ENCODE measurements around the gene METRN. TPM values are rescaled to one million over a fixed set of nuclear protein-coding genes. Genes with fewer than 3 reads are reported as not detected.

Gene METRN
- total and polyA plus RNA-seq, 5 donors from 2014 or later: 4.6 to 24.1 (median 16.6) TPM

DNA sequence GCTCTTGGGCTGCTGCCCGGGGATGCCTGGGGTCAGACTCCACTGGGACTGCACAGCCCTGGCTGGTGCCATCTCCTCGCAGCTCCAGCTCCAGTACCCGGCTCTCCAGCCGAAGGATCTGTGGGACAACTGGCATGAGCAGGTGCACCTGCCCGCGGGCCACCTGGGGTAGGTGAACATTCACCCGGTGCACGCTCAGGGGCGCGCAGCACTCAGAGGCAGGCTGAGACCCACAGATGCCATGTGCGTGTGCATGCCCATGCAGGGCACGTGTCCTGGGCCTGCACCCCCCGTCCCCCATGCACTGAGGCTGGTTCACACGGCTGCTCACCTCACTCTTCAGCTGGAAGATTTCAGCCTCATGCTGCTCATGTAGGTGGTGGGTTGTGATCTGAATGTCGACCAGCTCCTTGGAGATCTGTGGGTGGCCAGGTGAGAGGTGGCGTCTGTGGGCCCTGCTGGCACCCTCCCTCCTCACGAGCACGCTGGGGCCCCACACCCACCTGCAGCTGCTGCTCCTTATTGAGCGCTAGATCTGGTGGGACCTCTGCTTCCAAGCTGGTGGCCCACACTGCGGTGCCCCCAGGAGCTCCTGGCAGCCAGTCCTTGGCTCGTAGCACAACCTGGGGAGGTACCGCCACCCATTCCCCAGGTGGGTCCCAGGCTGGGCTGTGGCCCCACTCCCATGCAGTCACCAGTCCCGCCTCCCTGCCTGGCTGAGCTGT, 10.7 kb downstream of the METRN start:
- no peaks in the 10 kb centered on the region for H3K9me3 ChIP-seq (ENCODE audit: control insufficient read depth in 2 of 2, low read length in 2 of 2)
- no peaks in the 10 kb centered on the region for H3K27me3 ChIP-seq (ENCODE audit: control insufficient read depth, insufficient read depth, low read length)
- no peaks in the 10 kb centered on the region for H3K9me3 Mint-ChIP-seq
- H3K27ac ChIP-seq (ENCODE audit: insufficient read depth, low read length, poor library complexity, severe bottlenecking): no peak overlapping the region
- H3K36me3 ChIP-seq (ENCODE audit: control insufficient read depth, insufficient read depth, low read length): no peaks in the 10 kb centered on the region
- DNase-seq: no peak
- no peaks in the 10 kb centered on the region for H3K36me3 Mint-ChIP-seq
- H3K27ac Mint-ChIP-seq: no peak overlapping the region
- no peak overlapping the region for H3K4me3 ChIP-seq (ENCODE audit: low read depth, low read length)
- ATAC-seq (ENCODE audit: low read depth in 2 of 2): no peak
- no peaks in the 10 kb centered on the region for H3K27me3 Mint-ChIP-seq
- H3K4me1 Mint-ChIP-seq: peaks cover 0 to 23% (median 0%) of the 10 kb centered on the region in 4 donors
- H3K4me1 ChIP-seq (ENCODE audit: control insufficient read depth, insufficient read depth, low read length, poor library complexity, severe bottlenecking): peaks cover 43% of the 10 kb centered on the region
- H3K4me3 Mint-ChIP-seq: peak overlapping the region; percentile 46 to 76 (median 66)

DNA sequence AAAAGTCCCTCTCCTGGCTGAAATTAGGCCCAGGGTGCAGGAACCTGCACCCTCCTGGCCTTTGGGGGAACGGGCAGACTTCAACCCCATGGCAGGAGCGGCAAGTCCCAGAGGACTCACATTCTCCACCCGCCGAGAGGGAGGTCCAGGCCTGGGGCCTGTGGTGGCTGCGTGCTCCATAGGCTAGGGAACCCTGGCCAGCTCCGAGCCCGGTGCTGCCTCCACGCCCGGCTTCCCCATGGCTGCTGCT, 11.2 kb downstream of the METRN start:
- H3K36me3 Mint-ChIP-seq: no peaks in the 10 kb centered on the region
- H3K4me3 Mint-ChIP-seq: peak overlapping the region in 2 of 4 donors; percentile 76
- peaks cover 0 to 23% (median 0%) of the 10 kb centered on the region in 4 donors for H3K4me1 Mint-ChIP-seq
- Histone ChIP-seq H3K36me3 (ENCODE audit: control insufficient read depth, insufficient read depth, low read length) (no peaks in the 10 kb centered on the region), H3K9me3 (ENCODE audit: control insufficient read depth in 2 of 2, low read length in 2 of 2) (no peaks in the 10 kb centered on the region), H3K27me3 (ENCODE audit: control insufficient read depth, insufficient read depth, low read length) (no peaks in the 10 kb centered on the region), H3K4me1 (ENCODE audit: control insufficient read depth, insufficient read depth, low read length, poor library complexity, severe bottlenecking) (peaks cover 40% of the 10 kb centered on the region), H3K27ac (ENCODE audit: insufficient read depth, low read length, poor library complexity, severe bottlenecking) (peak overlapping the region; percentile 51), H3K4me3 (ENCODE audit: low read depth, low read length) (no peak overlapping the region)
- no peak for DNase-seq
- H3K9me3 Mint-ChIP-seq: no peaks in the 10 kb centered on the region
- no peaks in the 10 kb centered on the region for H3K27me3 Mint-ChIP-seq
- no peak for ATAC-seq (ENCODE audit: low read depth in 2 of 2)
- no peak overlapping the region for H3K27ac Mint-ChIP-seq

- DNase-seq: peak; percentile 55 to 62 (median 59)
- Mint-ChIP-seq H3K27me3 (no peaks in the 10 kb centered on the region), H3K27ac (peak within 1 kb of the TSS in 2 of 3 donors; percentile 66 to 73), H3K4me1 (peaks cover 0 to 23% (median 0%) of the 10 kb centered on the region in 4 donors), H3K4me3 (peak within 1 kb of the TSS; percentile 76 to 85 (median 79)), H3K9me3 (no peaks in the 10 kb centered on the region), H3K36me3 (no peaks in the 10 kb centered on the region)
- H3K27me3 ChIP-seq (ENCODE audit: control insufficient read depth, insufficient read depth, low read length): no peaks in the 10 kb centered on the region
- no peaks in the 10 kb centered on the region for H3K36me3 ChIP-seq (ENCODE audit: control insufficient read depth, insufficient read depth, low read length)
- H3K27ac ChIP-seq (ENCODE audit: insufficient read depth, low read length, poor library complexity, severe bottlenecking): peak within 1 kb of the TSS; percentile 71
- peak within 1 kb of the TSS; percentile 11 for H3K4me3 ChIP-seq (ENCODE audit: low read depth, low read length)
- peak; percentile 21 to 32 for ATAC-seq (ENCODE audit: low read depth in 2 of 2)
- H3K9me3 ChIP-seq (ENCODE audit: control insufficient read depth in 2 of 2, low read length in 2 of 2): no peaks in the 10 kb centered on the region
- H3K4me1 ChIP-seq (ENCODE audit: control insufficient read depth, insufficient read depth, low read length, poor library complexity, severe bottlenecking): peaks cover 35% of the 10 kb centered on the region
Observed at GRCh38 chr16:726438-727290, 11.7 kb downstream of the METRN start, which contains the start of the genes CCDC78 and HAGHL. TSS of gene CCDC78 (minus strand) at chr16:726443. CDS start at chr16:726367, 76 bp downstream. TSS of gene HAGHL (plus strand) at chr16:727106. CDS start at chr16:727510, 404 bp downstream.

- no peaks in the 10 kb centered on the region for H3K9me3 Mint-ChIP-seq
- Histone ChIP-seq H3K4me3 (ENCODE audit: low read depth, low read length) (peak overlapping the region; percentile 11), H3K9me3 (ENCODE audit: control insufficient read depth in 2 of 2, low read length in 2 of 2) (no peaks in the 10 kb centered on the region), H3K27me3 (ENCODE audit: control insufficient read depth, insufficient read depth, low read length) (no peaks in the 10 kb centered on the region), H3K36me3 (ENCODE audit: control insufficient read depth, insufficient read depth, low read length) (peaks cover 2% of the 10 kb centered on the region), H3K4me1 (ENCODE audit: control insufficient read depth, insufficient read depth, low read length, poor library complexity, severe bottlenecking) (peaks cover 27% of the 10 kb centered on the region), H3K27ac (ENCODE audit: insufficient read depth, low read length, poor library complexity, severe bottlenecking) (peak overlapping the region; percentile 71)
- H3K4me1 Mint-ChIP-seq: peaks cover 0 to 17% (median 0%) of the 10 kb centered on the region in 4 donors
- peak overlapping the region; percentile 38 to 48 (median 46) for H3K4me3 Mint-ChIP-seq
- no peaks in the 10 kb centered on the region for H3K27me3 Mint-ChIP-seq
- DNase-seq (peak in 1 of 3 donors; percentile 59), ATAC-seq (ENCODE audit: low read depth in 2 of 2) (peak in 1 of 2 donors; percentile 6)
- no peak overlapping the region for H3K27ac Mint-ChIP-seq
- H3K36me3 Mint-ChIP-seq: no peaks in the 10 kb centered on the region
Observed at GRCh38 chr16:727291-727977, 12.5 kb downstream of the METRN start.

DNA sequence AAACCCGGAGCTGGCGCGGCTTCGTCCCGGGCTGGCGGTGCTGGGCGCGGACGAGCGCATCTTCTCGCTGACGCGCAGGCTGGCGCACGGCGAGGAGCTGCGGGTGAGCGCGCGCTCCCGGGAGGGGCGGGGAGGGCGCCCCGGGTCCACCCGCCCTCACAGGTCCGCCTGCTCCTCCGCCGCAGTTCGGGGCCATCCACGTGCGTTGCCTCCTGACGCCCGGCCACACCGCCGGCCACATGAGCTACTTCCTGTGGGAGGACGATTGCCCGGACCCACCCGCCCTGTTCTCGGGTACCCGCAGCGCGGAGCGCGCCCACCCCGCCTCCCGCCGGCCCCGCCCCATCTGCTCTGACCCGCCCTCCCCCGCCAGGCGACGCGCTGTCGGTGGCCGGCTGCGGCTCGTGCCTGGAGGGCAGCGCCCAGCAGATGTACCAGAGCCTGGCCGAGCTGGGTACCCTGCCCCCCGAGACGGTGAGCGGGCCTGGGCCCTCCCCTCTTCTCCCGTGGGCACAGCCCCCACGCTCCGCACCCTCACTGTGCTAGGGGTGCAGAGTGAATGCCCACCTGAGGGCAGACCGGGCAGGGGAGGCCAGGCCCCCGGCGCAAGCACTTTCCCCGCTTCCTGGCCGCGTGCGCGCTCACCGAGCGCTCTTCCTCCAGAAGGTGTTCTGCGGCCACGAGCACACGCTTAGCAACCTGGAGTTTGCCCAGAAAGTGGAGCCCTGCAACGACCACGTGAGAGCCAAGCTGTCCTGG, 13.4 kb downstream of the METRN start:
- Histone ChIP-seq H3K27ac (ENCODE audit: insufficient read depth, low read length, poor library complexity, severe bottlenecking) (peak overlapping the region; percentile 33), H3K36me3 (ENCODE audit: control insufficient read depth, insufficient read depth, low read length) (peaks cover 2% of the 10 kb centered on the region), H3K4me3 (ENCODE audit: low read depth, low read length) (no peak overlapping the region), H3K4me1 (ENCODE audit: control insufficient read depth, insufficient read depth, low read length, poor library complexity, severe bottlenecking) (peaks cover 20% of the 10 kb centered on the region), H3K9me3 (ENCODE audit: control insufficient read depth in 2 of 2, low read length in 2 of 2) (no peaks in the 10 kb centered on the region), H3K27me3 (ENCODE audit: control insufficient read depth, insufficient read depth, low read length) (no peaks in the 10 kb centered on the region)
- Mint-ChIP-seq H3K9me3 (no peaks in the 10 kb centered on the region), H3K36me3 (no peaks in the 10 kb centered on the region), H3K27ac (peak overlapping the region in 1 of 3 donors; percentile 38), H3K27me3 (no peaks in the 10 kb centered on the region), H3K4me3 (peak overlapping the region in 2 of 4 donors; percentile 62 to 69), H3K4me1 (peaks cover 0 to 12% (median 0%) of the 10 kb centered on the region in 4 donors)
- DNase-seq: peak; percentile 61 to 70 (median 65)
- peak; percentile 54 to 57 for ATAC-seq (ENCODE audit: low read depth in 2 of 2)

DNA sequence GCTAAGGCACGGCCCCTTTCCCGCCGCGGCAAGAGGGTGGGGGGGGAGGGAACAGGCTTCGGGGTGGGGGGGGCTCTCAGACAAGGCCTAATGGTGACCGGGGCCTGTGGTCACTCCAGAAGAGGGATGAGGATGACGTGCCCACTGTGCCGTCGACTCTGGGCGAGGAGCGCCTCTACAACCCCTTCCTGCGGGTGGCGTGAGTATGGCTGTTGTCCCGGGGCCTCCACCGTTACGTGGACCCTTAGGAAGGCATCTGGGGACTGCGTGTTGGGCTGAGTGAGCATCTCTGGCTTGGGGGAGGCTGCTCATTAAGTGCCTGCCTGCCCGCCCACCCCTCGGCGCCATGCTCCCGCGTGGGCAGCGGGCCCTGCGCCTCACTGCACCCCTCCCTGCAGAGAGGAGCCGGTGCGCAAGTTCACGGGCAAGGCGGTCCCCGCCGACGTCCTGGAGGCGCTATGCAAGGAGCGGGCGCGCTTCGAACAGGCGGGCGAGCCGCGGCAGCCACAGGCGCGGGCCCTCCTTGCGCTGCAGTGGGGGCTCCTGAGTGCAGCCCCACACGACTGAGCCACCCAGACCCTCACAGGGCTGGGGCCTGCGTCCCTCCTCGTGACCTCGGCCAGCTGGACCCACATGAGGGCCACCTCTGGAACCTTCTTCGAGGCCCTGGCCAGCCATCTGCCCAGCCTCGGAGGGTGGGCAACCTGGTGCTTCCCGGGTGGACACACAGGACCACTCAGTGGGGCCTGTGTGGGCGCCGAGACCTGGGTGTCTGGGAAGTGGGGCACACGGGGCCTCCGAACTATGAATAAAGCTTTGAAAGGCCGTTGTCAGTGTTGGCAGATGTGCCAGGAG, 14.2 kb downstream of the METRN start:
- Mint-ChIP-seq H3K27ac (no peak overlapping the region), H3K27me3 (no peaks in the 10 kb centered on the region), H3K9me3 (no peaks in the 10 kb centered on the region), H3K4me1 (peaks cover 0 to 9% (median 0%) of the 10 kb centered on the region in 4 donors), H3K4me3 (peak overlapping the region in 2 of 4 donors; percentile 55 to 62), H3K36me3 (no peaks in the 10 kb centered on the region)
- Histone ChIP-seq H3K9me3 (ENCODE audit: control insufficient read depth in 2 of 2, low read length in 2 of 2) (no peaks in the 10 kb centered on the region), H3K27ac (ENCODE audit: insufficient read depth, low read length, poor library complexity, severe bottlenecking) (no peak overlapping the region), H3K36me3 (ENCODE audit: control insufficient read depth, insufficient read depth, low read length) (peaks cover 5% of the 10 kb centered on the region), H3K4me3 (ENCODE audit: low read depth, low read length) (no peak overlapping the region), H3K4me1 (ENCODE audit: control insufficient read depth, insufficient read depth, low read length, poor library complexity, severe bottlenecking) (peaks cover 20% of the 10 kb centered on the region), H3K27me3 (ENCODE audit: control insufficient read depth, insufficient read depth, low read length) (no peaks in the 10 kb centered on the region)
- DNase-seq: no peak
- no peak for ATAC-seq (ENCODE audit: low read depth in 2 of 2)
